ENCODE measurements around the gene MEAF6.

The MEAF6 gene

GRCh38 chr1:37473431-37474045 is 41.0 kb downstream of the MEAF6 start:
- DNase-seq (ENCODE audit: low read depth), result no peak

GRCh38 chr1:37472994-37473393 is 41.6 kb downstream of the MEAF6 start:
- DNase-seq (ENCODE audit: low read depth), result no peak

- no peak for DNase-seq (ENCODE audit: low read depth)
Observed at GRCh38 chr1:37472281-37472680, 42.3 kb downstream of the MEAF6 start.

- no peak for DNase-seq (ENCODE audit: low read depth)
Observed at GRCh38 chr1:37471345-37472231, 43.0 kb downstream of the MEAF6 start.

GRCh38 chr1:37469386-37469785 is 45.2 kb downstream of the MEAF6 start:
- DNase-seq (ENCODE audit: low read depth), result no peak

- no peak for DNase-seq (ENCODE audit: low read depth)
Observed at GRCh38 chr1:37468037-37468436, 46.5 kb downstream of the MEAF6 start.

GRCh38 chr1:37465593-37466517 is 48.7 kb downstream of the MEAF6 start:
- DNase-seq (ENCODE audit: low read depth), result no peak

- no peak for DNase-seq (ENCODE audit: low read depth)
Observed at GRCh38 chr1:37464443-37464842, 50.1 kb downstream of the MEAF6 start.

- no peak for DNase-seq (ENCODE audit: low read depth)
Observed at GRCh38 chr1:37461698-37462436, 52.7 kb downstream of the MEAF6 start.

GRCh38 chr1:37458551-37458950 is 56.0 kb downstream of the MEAF6 start:
- no peak for DNase-seq (ENCODE audit: low read depth)

- no peak for DNase-seq (ENCODE audit: low read depth)
Observed at GRCh38 chr1:37456614-37457013, 58.0 kb downstream of the MEAF6 start.

GRCh38 chr1:37455516-37455915 is 59.0 kb downstream of the MEAF6 start:
- DNase-seq (ENCODE audit: low read depth), result no peak

- DNase-seq (ENCODE audit: low read depth), result no peak
Observed at GRCh38 chr1:37453647-37454046, 60.9 kb downstream of the MEAF6 start.

- no peak for DNase-seq (ENCODE audit: low read depth)
Observed at GRCh38 chr1:37452416-37452815, 62.1 kb downstream of the MEAF6 start.

- no peak for DNase-seq (ENCODE audit: low read depth)
Observed at GRCh38 chr1:37449936-37450335, 64.6 kb downstream of the MEAF6 start.

- DNase-seq (ENCODE audit: low read depth), result no peak
Observed at GRCh38 chr1:37448691-37449417, 65.7 kb downstream of the MEAF6 start.

GRCh38 chr1:37448185-37448584 is 66.4 kb downstream of the MEAF6 start:
- DNase-seq (ENCODE audit: low read depth), result no peak

- no peak for DNase-seq (ENCODE audit: low read depth)
Observed at GRCh38 chr1:37446874-37447273, 67.7 kb downstream of the MEAF6 start.

GRCh38 chr1:37442644-37443043 is 71.9 kb downstream of the MEAF6 start:
- DNase-seq (ENCODE audit: low read depth), result no peak

Measured in activated gamma-delta T cell treated with anti-CD3 and anti-CD28 coated beads, Interleukin-2, amount 50 U/mL, for 16 hours (primary cell).